SU-DHL-6 (cell line): Measurements from ENCODE around the gene MDN1.

Experiments
- H2AFZ ChIP-seq: fragments of 200-600 bp; sonication (generic); 2 replicates; pipeline ENCODE4 v1.6.1; 2014; ENCODE audit warnings: low read depth, mild to moderate bottlenecking, moderate library complexity, mixed read lengths, antibody characterized with exemption, low read length; ENCODE audit not compliant: severe bottlenecking
- H3F3A ChIP-seq: fragments of 200-600 bp; shearing (Covaris generic); 2 replicates; pipeline ENCODE4 v1.6.0; 2016; ENCODE audit warnings: antibody characterized with exemption, mild to moderate bottlenecking; ENCODE audit not compliant: insufficient read depth
- H3K27ac ChIP-seq: fragments of 200-600 bp; sonication (generic); 2 replicates; pipeline ENCODE4 v1.5.1; 2016; ENCODE audit warnings: low read depth, mild to moderate bottlenecking, low read length, moderate library complexity, mixed read lengths
- H3K27me3 ChIP-seq: fragments of 200-600 bp; sonication (generic), shearing (Covaris generic); 2 replicates; pipeline ENCODE4 v1.6.0; 2014; ENCODE audit warnings: mild to moderate bottlenecking, low read length
- H3K36me3 ChIP-seq: fragments of 200-600 bp; sonication (generic); 2 replicates; pipeline ENCODE4 v1.6.1; 2014; ENCODE audit warnings: mild to moderate bottlenecking, low read length, mixed read lengths
- H3K4me2 ChIP-seq: fragments of 300-600, 200-600 bp; shearing (Covaris generic), sonication (generic); 2 replicates; pipeline ENCODE4 v1.6.0; 2014; ENCODE audit warnings: low read length, low read depth, mild to moderate bottlenecking; ENCODE audit not compliant: poor library complexity, severe bottlenecking
- H3K4me3 ChIP-seq: fragments of 200-600 bp; sonication (generic); 2 replicates; pipeline ENCODE4 v1.5.1; 2014; ENCODE audit warnings: antibody characterized with exemption, low read length, mild to moderate bottlenecking, mixed read lengths; ENCODE audit not compliant: insufficient read depth, poor library complexity, severe bottlenecking
- H3K79me2 ChIP-seq: fragments of 200-600 bp; sonication (generic); 2 replicates; pipeline ENCODE4 v1.6.1; 2014; ENCODE audit warnings: mild to moderate bottlenecking, low read length, moderate library complexity; ENCODE audit not compliant: insufficient read depth
- H3K9ac ChIP-seq: fragments of 200-600 bp; sonication (generic); 2 replicates; pipeline ENCODE4 v1.7.0; 2014; ENCODE audit warnings: mild to moderate bottlenecking, low read length
- H3K9me2 ChIP-seq: fragments of 200-600 bp; sonication (generic); replicated peaks from 2 replicates; pipeline ENCODE4 v1.6.1; 2014; ENCODE audit warnings: low read length; ENCODE audit not compliant: insufficient read depth
- H3K9me3 ChIP-seq: fragments of 200-600 bp; sonication (generic); 2 replicates; pipeline ENCODE4 v1.6.1; 2014; ENCODE audit warnings: low read length, mixed read lengths; ENCODE audit not compliant: insufficient read depth
- H4K20me1 ChIP-seq: fragments of 200-600 bp; sonication (generic); 2 replicates; pipeline ENCODE4 v1.6.1; 2014; ENCODE audit warnings: low read depth, mild to moderate bottlenecking, antibody characterized with exemption, low read length, moderate library complexity, mixed read lengths
- CTCF ChIP-seq: fragments of 200-600 bp; sonication (generic); IDR thresholded peaks from one replicate; pipeline ENCODE4 v1.5.1; 2017; ENCODE audit warnings: antibody characterized with exemption, mild to moderate bottlenecking, low read length, moderate library complexity; ENCODE audit not compliant: insufficient read depth, poor library complexity, severe bottlenecking
- EZH2phosphoT487 ChIP-seq: fragments of 200-600 bp; sonication (generic), shearing (Covaris generic); conservative IDR thresholded peaks from 2 replicates; pipeline ENCODE4 v1.6.1; 2018; ENCODE audit warnings: mild to moderate bottlenecking, antibody characterized with exemption, low read length, moderate library complexity, mixed read lengths

Gene MDN1

GRCh38 chr6:89776583-89777233 lies 42.9 kb downstream of the MDN1 start:
- H3K9ac ChIP-seq = no peak overlapping the region
- no peaks in the 10 kb centered on the region for H4K20me1 ChIP-seq
- no peaks in the 10 kb centered on the region for H3F3A ChIP-seq
- no peak overlapping the region for H3K4me3 ChIP-seq
- no peak overlapping the region for H3K27ac ChIP-seq
- H3K36me3 ChIP-seq = peaks cover 23% of the 10 kb centered on the region; the same call in 1 of the 2 replicates
- H3K9me2 ChIP-seq = no peaks in the 10 kb centered on the region
- no peaks in the 10 kb centered on the region for H3K79me2 ChIP-seq
- H3K9me3 ChIP-seq = no peaks in the 10 kb centered on the region
- H3K27me3 ChIP-seq = no peaks in the 10 kb centered on the region
- H2AFZ ChIP-seq = no peak overlapping the region
- TF ChIP-seq CTCF (no peak), EZH2phosphoT487 (no peak)
- no peak overlapping the region for H3K4me2 ChIP-seq

GRCh38 chr6:89775150-89775549 lies 44.4 kb downstream of the MDN1 start:
- H3K27ac ChIP-seq = no peak overlapping the region
- no peaks in the 10 kb centered on the region for H3K27me3 ChIP-seq
- H2AFZ ChIP-seq = no peak overlapping the region
- no peaks in the 10 kb centered on the region for H3K79me2 ChIP-seq
- H3K4me2 ChIP-seq = no peak overlapping the region
- H4K20me1 ChIP-seq = no peaks in the 10 kb centered on the region
- no peaks in the 10 kb centered on the region for H3F3A ChIP-seq
- H3K9me3 ChIP-seq = no peaks in the 10 kb centered on the region
- H3K9ac ChIP-seq = no peak overlapping the region
- TF ChIP-seq EZH2phosphoT487 (no peak), CTCF (no peak)
- peaks cover 25% of the 10 kb centered on the region; the same call in 1 of the 2 replicates for H3K36me3 ChIP-seq
- H3K9me2 ChIP-seq = no peaks in the 10 kb centered on the region
- no peak overlapping the region for H3K4me3 ChIP-seq

GRCh38 chr6:89769572-89769971 lies 50.0 kb downstream of the MDN1 start:
- H3K9me3 ChIP-seq = no peaks in the 10 kb centered on the region
- H4K20me1 ChIP-seq = no peaks in the 10 kb centered on the region
- H2AFZ ChIP-seq = no peak overlapping the region
- H3K4me2 ChIP-seq = no peak overlapping the region
- no peak overlapping the region for H3K4me3 ChIP-seq
- TF ChIP-seq EZH2phosphoT487 = no peak
- TF ChIP-seq CTCF = no peak
- no peaks in the 10 kb centered on the region for H3F3A ChIP-seq
- no peaks in the 10 kb centered on the region for H3K79me2 ChIP-seq
- no peaks in the 10 kb centered on the region for H3K27me3 ChIP-seq
- H3K9ac ChIP-seq = no peak overlapping the region
- no peak overlapping the region for H3K27ac ChIP-seq
- H3K9me2 ChIP-seq = no peaks in the 10 kb centered on the region
- peaks cover 16% of the 10 kb centered on the region; the same call in 1 of the 2 replicates for H3K36me3 ChIP-seq
